ENCODE data around the gene SEPTIN8.
A peak's percentile ranks its signal among the peaks of the same experiment; 100 is the strongest.
"Not testable (repeated sequence)": the region's sequence is repeated elsewhere in the genome, so short reads cannot be mapped to it uniquely, and the experiment has no call there.

The SEPTIN8 gene

DNA sequence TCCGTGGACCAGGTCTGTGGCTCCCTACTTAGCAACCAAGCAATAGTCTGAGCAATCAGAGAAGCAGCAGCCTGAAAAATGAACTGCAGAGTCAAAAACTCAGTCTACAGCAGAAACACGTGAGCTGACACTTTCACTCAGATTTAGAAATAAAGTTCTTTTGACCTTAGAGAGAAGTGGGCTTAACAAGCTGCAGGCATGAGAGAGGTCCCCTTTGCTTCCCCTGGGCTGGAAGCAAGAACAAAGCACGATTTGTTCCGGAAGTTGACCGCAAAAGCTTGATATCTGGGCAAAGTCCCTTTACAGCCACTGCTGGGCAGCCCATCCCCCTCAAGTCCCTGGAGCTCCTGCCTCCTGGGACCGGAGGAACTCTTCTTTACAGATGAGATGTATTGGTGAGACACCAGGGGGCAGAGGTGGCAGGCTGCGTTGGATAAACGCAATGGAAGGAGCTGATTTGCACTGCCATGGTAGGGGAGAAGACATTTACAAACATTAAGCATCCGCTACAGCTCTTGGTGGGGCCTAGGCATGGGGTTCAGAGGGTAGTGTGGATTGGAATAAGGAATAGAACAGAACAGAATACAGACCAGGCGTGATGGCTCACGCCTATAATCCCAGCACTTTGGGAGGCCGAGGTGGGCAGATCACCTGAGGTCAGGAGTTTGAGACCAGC lies 30.3 kb upstream of the SEPTIN8 start:
- no peaks in the 10 kb centered on the region for H3K36me3 ChIP-seq (replicated peaks; ENCODE audit: low read depth, low read length)
- no peaks in the 10 kb centered on the region for H4K20me1 ChIP-seq (ENCODE audit: insufficient read depth, low read length)
- H3K9ac ChIP-seq (ENCODE audit: low read length), result no peak overlapping the region
- no peaks in the 10 kb centered on the region for H3K27me3 ChIP-seq (ENCODE audit: low read depth, low read length)
- 0 out of 2 replicates have a peak overlapping the region, but pooled peaks have one; percentile 7 for H2AFZ ChIP-seq (ENCODE audit: low read depth, low read length)
- no peaks in the 10 kb centered on the region for H3K79me2 ChIP-seq (ENCODE audit: low read length)
- no peak overlapping the region for H3K4me3 ChIP-seq (ENCODE audit: low read length)
- H3K27ac ChIP-seq (ENCODE audit: low read length), result no peak overlapping the region
- no peaks in the 10 kb centered on the region for H3K4me1 ChIP-seq (ENCODE audit: low read length)
- H3K9me3 ChIP-seq (ENCODE audit: insufficient read depth, low read length), result no peaks in the 10 kb centered on the region
- no peak for TF ChIP-seq EZH2phosphoT487 (IDR thresholded peaks at IDR 0.05; ENCODE audit: low read depth)
- TF ChIP-seq, protein P1, sequence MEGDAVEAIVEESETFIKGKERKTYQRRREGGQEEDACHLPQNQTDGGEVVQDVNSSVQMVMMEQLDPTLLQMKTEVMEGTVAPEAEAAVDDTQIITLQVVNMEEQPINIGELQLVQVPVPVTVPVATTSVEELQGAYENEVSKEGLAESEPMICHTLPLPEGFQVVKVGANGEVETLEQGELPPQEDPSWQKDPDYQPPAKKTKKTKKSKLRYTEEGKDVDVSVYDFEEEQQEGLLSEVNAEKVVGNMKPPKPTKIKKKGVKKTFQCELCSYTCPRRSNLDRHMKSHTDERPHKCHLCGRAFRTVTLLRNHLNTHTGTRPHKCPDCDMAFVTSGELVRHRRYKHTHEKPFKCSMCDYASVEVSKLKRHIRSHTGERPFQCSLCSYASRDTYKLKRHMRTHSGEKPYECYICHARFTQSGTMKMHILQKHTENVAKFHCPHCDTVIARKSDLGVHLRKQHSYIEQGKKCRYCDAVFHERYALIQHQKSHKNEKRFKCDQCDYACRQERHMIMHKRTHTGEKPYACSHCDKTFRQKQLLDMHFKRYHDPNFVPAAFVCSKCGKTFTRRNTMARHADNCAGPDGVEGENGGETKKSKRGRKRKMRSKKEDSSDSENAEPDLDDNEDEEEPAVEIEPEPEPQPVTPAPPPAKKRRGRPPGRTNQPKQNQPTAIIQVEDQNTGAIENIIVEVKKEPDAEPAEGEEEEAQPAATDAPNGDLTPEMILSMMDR (IDR thresholded peaks at IDR 0.05; ENCODE audit: low read depth, low read length), result peak; percentile 25; the same call in 1 of the 2 replicates
- H3K4me2 ChIP-seq (ENCODE audit: low read length), result no peak overlapping the region

DNA sequence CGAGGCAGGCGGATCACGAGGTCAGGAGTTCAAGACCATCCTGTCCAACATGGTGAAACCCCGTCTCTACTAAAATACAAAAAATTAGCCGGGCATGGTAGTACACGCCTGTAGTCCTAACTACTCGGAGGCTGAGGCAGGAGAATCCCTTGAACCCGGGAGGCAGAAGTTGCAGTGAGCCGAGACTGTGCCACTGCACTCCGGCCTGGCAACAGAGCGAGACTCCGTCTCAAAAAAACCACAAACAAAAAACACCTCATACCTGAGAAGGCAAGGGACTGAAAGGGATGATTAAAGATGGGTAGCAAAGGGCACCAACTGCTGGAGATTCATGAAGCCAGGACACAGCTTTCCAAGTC lies 29.7 kb upstream of the SEPTIN8 start:
- H3K79me2 ChIP-seq (ENCODE audit: low read length); H3K9me3 ChIP-seq (ENCODE audit: insufficient read depth, low read length); H4K20me1 ChIP-seq (ENCODE audit: insufficient read depth, low read length); H3K27me3 ChIP-seq (ENCODE audit: low read depth, low read length); H3K4me3 ChIP-seq (ENCODE audit: low read length); H3K36me3 ChIP-seq (replicated peaks; ENCODE audit: low read depth, low read length); H3K4me2 ChIP-seq (ENCODE audit: low read length); H3K27ac ChIP-seq (ENCODE audit: low read length); H3K9ac ChIP-seq (ENCODE audit: low read length); H3K4me1 ChIP-seq (ENCODE audit: low read length): not testable (repeated sequence)
- H2AFZ ChIP-seq (ENCODE audit: low read depth, low read length), result 0 out of 2 replicates have a peak overlapping the region, but pooled peaks have one; percentile 7

DNA sequence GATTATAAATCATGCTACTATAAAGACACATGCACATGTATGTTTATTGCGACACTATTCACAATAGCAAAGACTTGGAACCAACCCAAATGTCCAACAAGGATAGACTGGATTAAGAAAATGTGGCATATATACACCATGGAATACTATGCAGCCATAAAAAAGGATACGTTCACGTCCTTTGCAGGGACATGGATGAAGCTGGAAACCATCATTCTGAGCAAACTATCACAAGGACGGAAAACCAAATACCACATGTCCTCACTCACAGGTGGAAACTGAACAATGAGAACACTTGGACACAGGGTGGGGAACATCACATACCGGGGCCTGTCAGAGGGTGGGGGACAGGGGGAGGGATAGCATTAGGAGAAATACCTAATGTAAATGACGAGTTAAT lies 28.8 kb upstream of the SEPTIN8 start:
- H3K4me2 ChIP-seq (ENCODE audit: low read length); H3K9ac ChIP-seq (ENCODE audit: low read length); H3K27ac ChIP-seq (ENCODE audit: low read length); H3K36me3 ChIP-seq (replicated peaks; ENCODE audit: low read depth, low read length); H3K27me3 ChIP-seq (ENCODE audit: low read depth, low read length); H2AFZ ChIP-seq (ENCODE audit: low read depth, low read length); H3K4me1 ChIP-seq (ENCODE audit: low read length); H4K20me1 ChIP-seq (ENCODE audit: insufficient read depth, low read length); H3K9me3 ChIP-seq (ENCODE audit: insufficient read depth, low read length); H3K79me2 ChIP-seq (ENCODE audit: low read length); H3K4me3 ChIP-seq (ENCODE audit: low read length): not testable (repeated sequence)

DNA sequence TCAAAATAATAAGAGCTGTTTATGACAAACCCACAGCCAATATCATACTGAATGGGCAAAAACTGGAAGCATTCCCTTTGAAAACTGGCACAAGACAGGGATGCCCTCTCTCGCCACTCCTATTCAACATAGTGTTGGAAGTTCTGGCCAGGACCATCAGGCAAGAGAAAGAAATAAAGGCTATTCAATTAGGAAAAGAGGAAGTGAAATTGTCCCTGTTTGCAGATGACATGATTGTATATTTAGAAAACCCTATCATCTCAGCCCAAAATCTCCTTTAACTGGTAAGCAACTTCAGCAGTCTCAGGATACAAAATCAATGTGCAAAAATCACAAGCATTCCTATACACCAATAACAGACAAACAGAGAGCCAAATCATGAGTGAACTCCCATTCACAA lies 27.2 kb upstream of the SEPTIN8 start:
- H3K27ac ChIP-seq (ENCODE audit: low read length); H2AFZ ChIP-seq (ENCODE audit: low read depth, low read length); H3K79me2 ChIP-seq (ENCODE audit: low read length); H3K4me2 ChIP-seq (ENCODE audit: low read length); H3K4me1 ChIP-seq (ENCODE audit: low read length); H3K27me3 ChIP-seq (ENCODE audit: low read depth, low read length); H3K4me3 ChIP-seq (ENCODE audit: low read length); H3K36me3 ChIP-seq (replicated peaks; ENCODE audit: low read depth, low read length); H3K9me3 ChIP-seq (ENCODE audit: insufficient read depth, low read length); H4K20me1 ChIP-seq (ENCODE audit: insufficient read depth, low read length); H3K9ac ChIP-seq (ENCODE audit: low read length): not testable (repeated sequence)

DNA sequence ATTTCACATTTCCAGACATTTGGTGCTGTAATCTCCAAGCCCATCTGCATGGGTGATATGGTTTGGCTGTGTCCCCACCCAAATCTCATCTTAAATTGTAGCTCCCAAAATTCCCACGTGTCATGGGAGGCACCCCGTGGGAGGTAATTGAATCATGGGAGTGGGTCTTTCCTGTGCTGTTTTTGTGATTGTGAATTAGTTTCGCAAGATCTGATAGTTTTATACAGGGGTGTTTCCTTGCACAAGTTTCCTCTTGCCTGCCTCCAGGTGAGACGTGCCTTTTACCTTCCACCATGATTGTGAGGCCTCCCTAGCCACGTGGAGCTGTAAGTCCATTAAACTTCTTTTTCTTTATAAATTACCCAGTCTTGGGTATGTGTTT lies 25.6 kb upstream of the SEPTIN8 start:
- H3K79me2 ChIP-seq (ENCODE audit: low read length); H4K20me1 ChIP-seq (ENCODE audit: insufficient read depth, low read length); H3K36me3 ChIP-seq (replicated peaks; ENCODE audit: low read depth, low read length); H3K4me2 ChIP-seq (ENCODE audit: low read length); H2AFZ ChIP-seq (ENCODE audit: low read depth, low read length); H3K27ac ChIP-seq (ENCODE audit: low read length); H3K9me3 ChIP-seq (ENCODE audit: insufficient read depth, low read length); H3K4me1 ChIP-seq (ENCODE audit: low read length); H3K27me3 ChIP-seq (ENCODE audit: low read depth, low read length); H3K9ac ChIP-seq (ENCODE audit: low read length); H3K4me3 ChIP-seq (ENCODE audit: low read length): not testable (repeated sequence)

DNA sequence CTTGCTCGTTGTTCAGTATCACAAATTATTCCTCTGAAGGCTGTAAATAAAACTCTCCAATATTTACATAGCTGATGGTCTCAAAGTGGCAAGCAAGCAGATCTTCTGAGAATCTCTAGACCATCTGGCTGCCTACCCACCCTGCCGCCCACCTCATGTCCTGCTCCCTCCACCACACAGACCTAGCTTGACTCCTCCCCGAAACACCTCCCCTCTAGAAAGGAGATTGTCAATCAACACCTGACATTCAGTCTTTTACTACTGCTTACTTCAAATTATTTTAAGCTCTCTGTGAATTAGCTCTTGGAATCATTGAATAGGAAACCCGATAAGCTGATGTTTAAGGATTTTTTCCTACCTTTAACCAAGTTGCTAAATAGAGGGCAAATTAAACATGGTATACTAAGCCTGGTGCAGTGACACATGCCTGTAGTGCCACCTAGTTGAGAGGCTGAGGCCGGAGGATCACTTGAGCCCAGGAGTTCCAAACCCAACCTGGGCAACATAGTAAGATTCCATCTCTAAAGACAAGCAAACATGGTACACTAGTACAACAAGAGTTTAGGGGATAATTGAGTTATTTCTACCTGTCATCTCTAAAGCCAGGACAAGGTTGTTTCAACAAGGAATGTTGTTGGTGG lies 25.1 kb upstream of the SEPTIN8 start:
- Histone ChIP-seq H3K4me2 (ENCODE audit: low read length) (no peak overlapping the region), H3K36me3 (replicated peaks; ENCODE audit: low read depth, low read length) (no peaks in the 10 kb centered on the region), H3K4me3 (ENCODE audit: low read length) (no peak overlapping the region), H3K79me2 (ENCODE audit: low read length) (no peaks in the 10 kb centered on the region), H3K27me3 (ENCODE audit: low read depth, low read length) (peaks cover 5% of the 10 kb centered on the region; the same call in 1 of the 2 replicates), H3K9ac (ENCODE audit: low read length) (no peak overlapping the region), H3K9me3 (ENCODE audit: insufficient read depth, low read length) (no peaks in the 10 kb centered on the region), H4K20me1 (ENCODE audit: insufficient read depth, low read length) (no peaks in the 10 kb centered on the region), H2AFZ (ENCODE audit: low read depth, low read length) (no peak overlapping the region), H3K4me1 (ENCODE audit: low read length) (no peaks in the 10 kb centered on the region), H3K27ac (ENCODE audit: low read length) (no peak overlapping the region)
- TF ChIP-seq EZH2phosphoT487 (IDR thresholded peaks at IDR 0.05; ENCODE audit: low read depth), result no peak
- TF ChIP-seq, protein P1 (IDR thresholded peaks at IDR 0.05; ENCODE audit: low read depth, low read length), result no peak
